AG04449 (cell line): ENCODE results near the gene MFAP2.

ENCODE experiments used
- CTCF ChIA-PET: fragments of 350-600 bp; formaldehyde crosslinking; extraction: SDS; loops from one replicate; lab custom pipeline; 2021; ENCODE audit warnings: antibody characterized with exemption; lab: Yijun Ruan, JAX
- POLR2A ChIA-PET: fragments of 400-600, 350-600 bp; formaldehyde crosslinking; extraction: SDS; loops from one replicate; lab custom pipeline; 2020; ENCODE audit warnings: antibody characterized with exemption, inconsistent platforms; lab: Yijun Ruan, JAX
- DNase-seq: peaks from one replicate; pipeline ENCODE4 v3.0.0-alpha.2; 2010; ENCODE audit warnings: low read depth, low spot score
- H3K4me3 ChIP-seq: 2 replicates; pipeline ENCODE4 v1.5.1; 2011; ENCODE audit warnings: low read depth, mild to moderate bottlenecking, control low read depth, low read length
- TF ChIP-seq, protein P1 (sequence below): IDR thresholded peaks from one replicate; pipeline ENCODE4 v1.5.1; 2011; ENCODE audit warnings: mild to moderate bottlenecking, moderate library complexity, low read length, control low read depth, inconsistent platforms; ENCODE audit not compliant: insufficient read depth; ENCODE audit errors: missing control alignments

MFAP2 gene

GRCh38 chr1:16983649-16984048 is 3.2 kb upstream of the MFAP2 start:
- CTCF ChIA-PET: interaction anchor here (1.6 kb wide), 1 partner anchor 32 kb away, joined by 5 read pairs; no protein-coding TSS in a partner anchor
- H3K4me3 ChIP-seq: no peak overlapping the region
- POLR2A ChIA-PET: no interaction called here
- TF ChIP-seq, protein P1, sequence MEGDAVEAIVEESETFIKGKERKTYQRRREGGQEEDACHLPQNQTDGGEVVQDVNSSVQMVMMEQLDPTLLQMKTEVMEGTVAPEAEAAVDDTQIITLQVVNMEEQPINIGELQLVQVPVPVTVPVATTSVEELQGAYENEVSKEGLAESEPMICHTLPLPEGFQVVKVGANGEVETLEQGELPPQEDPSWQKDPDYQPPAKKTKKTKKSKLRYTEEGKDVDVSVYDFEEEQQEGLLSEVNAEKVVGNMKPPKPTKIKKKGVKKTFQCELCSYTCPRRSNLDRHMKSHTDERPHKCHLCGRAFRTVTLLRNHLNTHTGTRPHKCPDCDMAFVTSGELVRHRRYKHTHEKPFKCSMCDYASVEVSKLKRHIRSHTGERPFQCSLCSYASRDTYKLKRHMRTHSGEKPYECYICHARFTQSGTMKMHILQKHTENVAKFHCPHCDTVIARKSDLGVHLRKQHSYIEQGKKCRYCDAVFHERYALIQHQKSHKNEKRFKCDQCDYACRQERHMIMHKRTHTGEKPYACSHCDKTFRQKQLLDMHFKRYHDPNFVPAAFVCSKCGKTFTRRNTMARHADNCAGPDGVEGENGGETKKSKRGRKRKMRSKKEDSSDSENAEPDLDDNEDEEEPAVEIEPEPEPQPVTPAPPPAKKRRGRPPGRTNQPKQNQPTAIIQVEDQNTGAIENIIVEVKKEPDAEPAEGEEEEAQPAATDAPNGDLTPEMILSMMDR: no peak
- DNase-seq: no peak

DNA sequence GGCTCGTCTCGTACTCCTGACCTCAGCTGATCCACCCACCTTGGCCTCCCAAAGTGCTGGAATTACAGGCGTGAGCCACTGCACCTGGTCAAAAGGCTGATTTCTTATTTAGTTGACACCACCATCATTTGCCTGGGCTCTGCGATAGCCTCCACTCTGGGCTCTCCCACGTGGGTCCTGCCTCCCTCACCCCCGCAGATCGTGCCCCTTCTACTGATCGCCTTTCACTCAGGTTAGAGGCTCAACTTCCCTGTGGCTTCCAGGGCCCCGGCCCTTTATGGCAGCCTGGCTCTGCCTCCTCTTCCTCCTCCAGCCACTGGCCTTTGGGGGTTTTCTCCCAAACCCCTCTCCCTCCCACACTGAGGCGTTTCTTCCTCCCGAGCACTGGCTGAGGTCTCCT is 2.5 kb upstream of the MFAP2 start:
- TF ChIP-seq, protein P1: no peak
- CTCF ChIA-PET: interaction anchor here (1.6 to 5.5 kb wide), 2 partner anchors 22 to 31 kb away, joined by 5 to 38 read pairs; no protein-coding TSS in a partner anchor
- POLR2A ChIA-PET: no interaction called here

DNA sequence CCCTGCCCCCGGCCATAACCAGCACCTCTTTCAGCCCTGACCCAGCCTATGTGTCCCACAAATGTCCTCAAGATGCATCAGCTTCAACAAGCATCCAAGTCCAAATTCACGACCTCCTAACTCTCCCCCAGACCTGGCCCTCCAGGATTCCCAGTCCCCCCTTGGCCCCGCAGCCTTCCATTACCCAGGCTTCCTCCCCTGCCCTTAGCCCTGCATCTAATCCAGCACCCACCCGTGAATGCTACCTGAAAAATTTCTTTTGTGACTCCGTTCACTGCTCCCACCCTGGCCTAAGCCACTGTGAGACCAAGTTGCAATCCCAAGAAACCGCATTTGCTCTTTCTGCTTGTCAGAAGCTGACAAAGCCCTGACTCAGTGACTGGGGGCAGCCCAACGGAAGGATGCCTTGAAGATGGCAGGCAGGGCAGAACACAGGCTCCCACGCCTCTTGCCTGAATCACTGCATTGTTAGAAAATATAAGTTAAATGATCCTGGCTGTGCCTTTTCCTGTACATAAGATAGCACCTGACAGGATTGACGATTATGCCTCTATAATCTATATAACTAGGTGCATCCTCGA is 939 bp upstream of the MFAP2 start:
- peak overlapping the region; percentile 76 for H3K4me3 ChIP-seq
- DNase-seq: peak; percentile 87
- POLR2A ChIA-PET: interaction anchor here (0.7 to 1.7 kb wide), 7 partner anchors 9 to 52 kb away, joined by 3 to 8 read pairs (median 3); no protein-coding TSS in a partner anchor
- CTCF ChIA-PET: interaction anchor here (0.6 to 5.5 kb wide), 7 partner anchors 9 to 443 kb away, joined by 3 to 38 read pairs (median 5); no protein-coding TSS in a partner anchor
- TF ChIP-seq, protein P1: no peak

More for the DNA sequence above, 2.5 kb upstream of the MFAP2 start:
- DNase-seq: no peak
- H3K4me3 ChIP-seq: no peak overlapping the region

DNA sequence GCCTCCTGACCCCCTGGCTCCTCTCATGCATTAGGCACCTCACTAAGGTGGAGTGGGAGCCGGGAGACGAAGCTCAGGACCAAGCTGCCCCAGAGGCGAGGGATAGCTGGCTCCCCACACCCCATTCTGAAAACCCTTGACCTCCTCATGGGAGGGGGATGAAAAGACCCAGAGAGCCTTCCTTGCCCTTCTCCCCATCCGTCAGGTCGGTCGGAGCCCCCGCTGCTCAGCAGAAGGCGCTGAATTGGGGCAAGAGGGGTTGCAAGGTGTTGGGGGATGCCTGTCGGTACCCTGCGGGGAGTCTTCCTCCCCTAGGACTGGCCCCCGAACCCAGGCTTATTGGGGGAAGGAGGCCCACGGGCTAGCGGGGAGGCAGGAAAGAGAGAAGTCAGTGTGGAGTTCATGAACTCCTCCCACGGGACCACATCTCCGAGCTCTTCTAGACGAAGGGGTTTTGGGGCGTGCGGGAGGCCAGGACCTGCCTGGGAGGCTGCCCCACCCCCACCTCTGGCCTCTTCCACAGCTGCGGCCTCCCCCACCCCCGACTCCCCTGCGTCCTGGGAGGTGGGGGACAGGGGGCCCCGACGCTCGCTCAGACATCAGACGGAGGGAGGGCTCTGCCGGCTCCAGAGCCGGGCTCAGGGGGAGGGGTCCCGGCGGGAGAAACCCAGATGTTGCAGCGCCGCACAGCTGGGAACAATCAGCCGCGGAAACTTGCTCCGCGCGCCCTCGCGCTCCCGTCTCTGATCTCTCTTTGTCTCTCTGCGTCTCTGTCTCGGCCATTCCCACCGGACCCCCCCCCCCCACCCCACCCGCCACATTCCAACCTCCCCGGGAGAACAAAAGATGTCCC is 719 bp downstream of the MFAP2 start:
- H3K4me3 ChIP-seq: peak overlapping the region; percentile 76
- ChIA-PET POLR2A (interaction anchor here (0.6 to 1.9 kb wide), 6 partner anchors 10 to 75 kb away, joined by 4 to 10 read pairs (median 4); no protein-coding TSS in a partner anchor), CTCF (interaction anchor here (1.3 to 5.5 kb wide), 4 partner anchors 14 to 29 kb away, joined by 3 to 38 read pairs (median 14); no protein-coding TSS in a partner anchor)
- DNase-seq: no peak
- TF ChIP-seq, protein P1: no peak

GRCh38 chr1:16978567-16979474 is 1.6 kb downstream of the MFAP2 start:
- TF ChIP-seq, protein P1: no peak
- peak overlapping the region; percentile 76 for H3K4me3 ChIP-seq
- CTCF ChIA-PET: interaction anchor here (1.0 to 5.5 kb wide), 10 partner anchors 9 to 77 kb away, joined by 3 to 38 read pairs (median 4); no protein-coding TSS in a partner anchor
- peak; percentile 84 for DNase-seq
- POLR2A ChIA-PET: interaction anchor here (0.7 to 1.9 kb wide), 7 partner anchors 9 to 74 kb away, joined by 3 to 10 read pairs (median 4); no protein-coding TSS in a partner anchor
